Right lobe of liver (tissue), 6 donors: ENCODE results near the gene SYT6. TPM values are rescaled to one million over a fixed set of nuclear protein-coding genes. Genes with fewer than 3 reads are reported as not detected.

Experiments used
- ATAC-seq, 4 donors: fragments of 200-7000 bp; cut with Tn5 transposase; one replicate each; pipeline ENCODE4 v1.9.1; 2020; ENCODE audit warnings: mild to moderate bottlenecking in 4 of 4, moderate library complexity in 4 of 4
- DNase-seq, 3 donors: peaks; one replicate each; pipeline ENCODE4 v3.0.0-alpha.2; 2020
- H3K27ac ChIP-seq, 3 donors: fragments of 200-600 bp; one replicate each; pipeline ENCODE4 v1.8.0; 2022
- H3K27me3 ChIP-seq, 2 donors: fragments of 200-600 bp; one replicate each; pipeline ENCODE4 v1.8.0; 2022
- H3K36me3 ChIP-seq, 4 donors: fragments of 200-600 bp; sonication (generic) in 1 of 4; one replicate each; pipeline versions ENCODE4 v1.5.1 to v1.8.0; 2017 to 2022; ENCODE audit warnings: control low read depth in 1 of 4
- H3K4me1 ChIP-seq, 4 donors: fragments of 200-600 bp; sonication (generic) in 1 of 4; one replicate each; pipeline versions ENCODE4 v1.5.1 to v1.8.0; 2017 to 2022; ENCODE audit warnings: control low read depth in 1 of 4
- H3K4me3 ChIP-seq, 3 donors: fragments of 200-600 bp; one replicate each; pipeline ENCODE4 v1.8.0; 2022
- H3K9me3 ChIP-seq, 4 donors: fragments of 200-600 bp; sonication (generic) in 1 of 4; one replicate each; pipeline versions ENCODE4 v1.5.1 to v1.8.0; 2017 to 2022; ENCODE audit warnings: control low read depth in 1 of 4
- POLR2A ChIP-seq: fragments of 450-650 bp; IDR thresholded peaks from one replicate; pipeline ENCODE4 v1.6.1; 2017; ENCODE audit warnings: antibody characterized with exemption, mild to moderate bottlenecking
- WGBS: methylation state at CpG from one replicate; pipeline ENCODE4 v1.1.6; 2018; ENCODE audit warnings: low coverage, low lambda C conversion rate; ENCODE audit not compliant: insufficient coverage; ENCODE audit errors: missing lambda C conversion rate; 5-methylcytosine and 5-hydroxymethylcytosine counted together
- intact Hi-C, 2 donors: fragments of 100-400 bp; cut with DNase I; formaldehyde crosslinking; loops; one replicate each; pipeline versions ENCODE4 v1.11.2 to v1.14.1; 2022
- total RNA-seq, 6 experiments: library from RNA; depleted of rRNA in 2 of 6; stranded (reverse); fragments of >200 nt in 2 of 6; fragmentation: NEBNext Ultra II Directional in 3 of 6; extraction: Animal tissue kit (Norgen Biotek cat#: 25700) in 3 of 6; gene quantifications; one replicate each; pipeline versions ENCODE4 v1.1.0 to v1.2.4, GENCODE V29; 2016 to 2023
- TF ChIP-seq, protein P1 (sequence below), 4 donors: fragments of 200-600 bp in 3 of 4; fragments of 450-650 bp in 1 of 4; IDR thresholded peaks; one replicate each; pipeline versions ENCODE4 v1.5.1 to v1.8.0; 2016 to 2022; ENCODE audit warnings: antibody characterized with exemption in 4 of 4, mild to moderate bottlenecking in 2 of 4
- donor health status: DM: no; HTN: yes; CAD: no.
- donor health status: DM: no; HTN: no; CAD: no.
- donor health status: DM: no; HTN: no; CAD: no.
- donor health status: DM: no; HTN: yes; CAD: no.
- donor health status: DM: no; HTN: yes; CAD: no.

The SYT6 gene
- total RNA-seq, 6 experiments from 2014 or later: not detected

DNA sequence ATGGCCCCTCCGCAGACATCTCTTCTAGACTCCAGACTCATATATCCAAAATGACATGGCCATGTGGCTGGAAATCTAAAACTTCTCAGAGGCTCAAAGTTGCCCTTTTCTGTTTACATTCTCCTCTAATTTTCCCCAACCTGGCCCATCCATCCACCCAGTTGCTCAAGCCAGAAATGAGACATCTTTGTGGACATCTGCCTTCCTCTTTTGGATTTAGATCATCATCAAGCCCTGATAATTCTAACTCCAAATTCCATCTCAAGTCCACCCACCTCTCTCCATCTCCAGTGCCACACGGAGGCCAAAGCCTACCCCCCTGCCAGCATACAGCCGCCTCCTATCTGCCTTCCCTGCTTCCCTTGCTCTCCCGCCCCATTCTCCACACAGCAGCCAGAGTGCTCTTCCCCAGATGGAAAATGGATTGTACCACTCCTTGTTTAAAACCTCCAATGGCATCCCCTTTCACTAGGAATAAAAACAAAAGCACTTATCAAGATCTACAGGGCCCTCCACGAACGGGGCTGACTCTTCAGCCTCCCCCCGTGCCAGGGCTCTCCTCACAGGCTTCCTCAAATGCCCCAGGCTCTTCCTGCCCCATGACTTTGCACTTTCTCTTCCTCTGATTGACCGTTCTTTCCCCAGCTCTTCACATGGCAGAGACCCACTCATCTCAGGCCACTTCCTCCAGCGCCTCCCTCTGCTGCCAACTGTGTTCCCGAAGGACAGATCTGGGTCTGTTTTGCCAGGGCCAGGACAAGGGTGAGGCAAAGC lies 40.1 kb downstream of the SYT6 start:
- DNase-seq (peak in 1 of 3 donors; percentile 52), ATAC-seq (peak; percentile 43 to 79 (median 64))
- no peaks in the 10 kb centered on the region for H3K4me1 ChIP-seq
- no peaks in the 10 kb centered on the region for H3K9me3 ChIP-seq
- no peaks in the 10 kb centered on the region for H3K27me3 ChIP-seq
- no peak overlapping the region for H3K27ac ChIP-seq
- intact Hi-C loops: no loop called here
- no peaks in the 10 kb centered on the region for H3K36me3 ChIP-seq
- H3K4me3 ChIP-seq: no peak overlapping the region
- no peak for TF ChIP-seq POLR2A
- TF ChIP-seq, protein P1, sequence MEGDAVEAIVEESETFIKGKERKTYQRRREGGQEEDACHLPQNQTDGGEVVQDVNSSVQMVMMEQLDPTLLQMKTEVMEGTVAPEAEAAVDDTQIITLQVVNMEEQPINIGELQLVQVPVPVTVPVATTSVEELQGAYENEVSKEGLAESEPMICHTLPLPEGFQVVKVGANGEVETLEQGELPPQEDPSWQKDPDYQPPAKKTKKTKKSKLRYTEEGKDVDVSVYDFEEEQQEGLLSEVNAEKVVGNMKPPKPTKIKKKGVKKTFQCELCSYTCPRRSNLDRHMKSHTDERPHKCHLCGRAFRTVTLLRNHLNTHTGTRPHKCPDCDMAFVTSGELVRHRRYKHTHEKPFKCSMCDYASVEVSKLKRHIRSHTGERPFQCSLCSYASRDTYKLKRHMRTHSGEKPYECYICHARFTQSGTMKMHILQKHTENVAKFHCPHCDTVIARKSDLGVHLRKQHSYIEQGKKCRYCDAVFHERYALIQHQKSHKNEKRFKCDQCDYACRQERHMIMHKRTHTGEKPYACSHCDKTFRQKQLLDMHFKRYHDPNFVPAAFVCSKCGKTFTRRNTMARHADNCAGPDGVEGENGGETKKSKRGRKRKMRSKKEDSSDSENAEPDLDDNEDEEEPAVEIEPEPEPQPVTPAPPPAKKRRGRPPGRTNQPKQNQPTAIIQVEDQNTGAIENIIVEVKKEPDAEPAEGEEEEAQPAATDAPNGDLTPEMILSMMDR (IDR thresholded peaks at IDR 0.05): no peak
- 46% methylated on average over 10 of the region's 10 CpGs for WGBS

GRCh38 chr1:114112775-114113174 lies 40.9 kb downstream of the SYT6 start:
- Histone ChIP-seq H3K9me3 (no peaks in the 10 kb centered on the region), H3K27ac (no peak overlapping the region), H3K4me1 (no peaks in the 10 kb centered on the region), H3K4me3 (no peak overlapping the region), H3K36me3 (no peaks in the 10 kb centered on the region), H3K27me3 (no peaks in the 10 kb centered on the region)
- intact Hi-C loops: no loop called here
- no CpG with 5 or more reads among the region's 4 CpGs for WGBS
- ATAC-seq (no peak), DNase-seq (no peak)
- no peak for TF ChIP-seq POLR2A
- TF ChIP-seq, protein P1 (IDR thresholded peaks at IDR 0.05): no peak

DNA sequence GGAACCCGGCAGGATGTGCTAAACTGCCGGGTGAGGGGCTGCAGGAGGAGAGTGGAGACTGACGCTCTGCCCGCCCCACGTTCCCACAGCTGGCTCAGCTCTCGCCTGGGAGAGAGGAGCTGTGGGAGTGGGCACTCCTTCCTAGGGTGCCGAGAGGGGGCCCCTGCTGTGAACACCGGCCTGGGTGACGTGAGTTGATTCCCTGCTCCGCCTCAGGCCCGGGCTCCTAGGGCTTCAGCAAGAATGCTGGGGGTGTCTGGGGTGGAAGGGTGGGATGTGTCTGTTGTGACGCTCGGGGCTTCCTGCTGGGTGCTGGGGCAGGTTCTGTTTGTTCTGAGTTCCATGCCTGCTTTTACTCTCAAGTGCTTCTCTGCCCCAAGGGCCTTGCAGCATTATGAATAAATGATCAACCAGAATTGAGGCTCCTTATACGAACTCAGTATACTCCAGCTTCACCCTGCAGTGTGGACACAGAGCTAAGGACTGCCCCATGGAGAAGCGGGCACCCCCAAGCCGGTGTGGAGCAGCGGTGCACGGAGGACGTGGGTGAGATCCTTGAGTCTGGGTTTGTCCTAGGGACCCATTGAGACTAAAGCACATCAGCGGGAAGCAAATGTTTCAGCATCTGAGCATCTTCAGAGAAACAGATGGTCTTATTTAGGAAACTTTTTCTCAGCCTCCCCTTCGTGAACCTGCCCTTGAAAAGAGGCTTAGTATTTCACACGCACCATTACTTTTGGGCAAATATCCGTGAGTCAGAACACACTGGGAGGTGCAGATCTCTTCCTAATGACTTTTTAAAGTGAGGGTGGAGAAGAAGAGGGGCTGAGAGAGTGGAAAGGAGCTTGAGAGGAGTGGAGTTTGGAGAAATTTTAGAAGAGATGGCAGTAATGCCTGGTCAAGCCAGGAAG lies 41.7 kb downstream of the SYT6 start:
- Histone ChIP-seq H3K9me3 (no peaks in the 10 kb centered on the region), H3K27ac (no peak overlapping the region), H3K4me1 (no peaks in the 10 kb centered on the region), H3K4me3 (no peak overlapping the region), H3K36me3 (no peaks in the 10 kb centered on the region), H3K27me3 (no peaks in the 10 kb centered on the region)
- TF ChIP-seq, protein P1 (IDR thresholded peaks at IDR 0.05): no peak
- no peak for TF ChIP-seq POLR2A
- intact Hi-C loops: no loop called here
- DNase-seq: no peak
- ATAC-seq: no peak
- 61% methylated on average over 15 of the region's 23 CpGs for WGBS

DNA sequence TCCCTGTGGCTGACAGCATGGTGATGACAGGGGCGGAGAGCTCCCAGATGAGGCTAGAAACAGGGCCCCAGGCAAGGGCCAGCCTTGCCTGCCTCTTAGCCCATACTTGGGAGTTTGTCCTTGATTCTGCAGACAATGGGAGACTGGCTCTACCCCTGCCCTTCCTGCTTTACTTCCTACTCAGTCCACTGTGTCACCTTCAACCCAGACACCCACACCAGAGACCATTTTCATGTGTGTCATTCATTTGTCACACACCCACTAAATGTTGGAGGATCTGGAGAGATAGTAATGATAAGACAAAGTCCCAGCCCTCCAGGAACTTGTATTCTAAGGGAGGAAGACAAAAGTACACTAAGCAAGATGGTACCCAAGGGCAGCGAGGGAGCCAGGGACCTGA lies 43.7 kb downstream of the SYT6 start:
- ATAC-seq: no peak
- no peaks in the 10 kb centered on the region for H3K36me3 ChIP-seq
- TF ChIP-seq, protein P1 (IDR thresholded peaks at IDR 0.05): no peak
- TF ChIP-seq POLR2A: no peak

More for the DNA sequence above, 43.7 kb downstream of the SYT6 start:
- Histone ChIP-seq H3K27ac (no peak overlapping the region), H3K4me1 (no peaks in the 10 kb centered on the region), H3K9me3 (no peaks in the 10 kb centered on the region), H3K27me3 (no peaks in the 10 kb centered on the region), H3K4me3 (no peak overlapping the region)
- WGBS: 100% methylated on average over 1 of the region's 2 CpGs
- no peak for DNase-seq
- intact Hi-C loops: no loop called here
